NT2/D1 (cell line): ENCODE results near the gene CNOT10.

Experiments used
- SUZ12 ChIP-seq: IDR thresholded peaks from 2 replicates; pipeline ENCODE4 v1.6.1; 2011; ENCODE audit not compliant: insufficient read length, insufficient read depth; ENCODE audit errors: extremely low read depth
- YY1 ChIP-seq: IDR thresholded peaks from 2 replicates; pipeline ENCODE4 v1.6.1; 2011; ENCODE audit not compliant: insufficient read length, insufficient read depth
- ZNF274 ChIP-seq: IDR thresholded peaks from 2 replicates; pipeline ENCODE4 v1.6.1; 2011; ENCODE audit warnings: mild to moderate bottlenecking, low read depth, low read length

- no peak for TF ChIP-seq YY1
- no peak for TF ChIP-seq ZNF274
- no peak for TF ChIP-seq SUZ12
Measured at GRCh38 chr3:32820971-32821685, 136.1 kb downstream of the CNOT10 start.
